NCI-H748 (cell line): ENCODE results near the gene BAIAP2.
A peak's percentile ranks its signal among the peaks of the same experiment; 100 is the strongest.
"Not testable (repeated sequence)": the region's sequence is repeated elsewhere in the genome, so short reads cannot be mapped to it uniquely, and the experiment has no call there.

ENCODE experiments used
- DNase-seq: peaks from one replicate; lab custom pipeline; 2025; ENCODE audit not compliant: unreplicated experiment; lab: John Stamatoyannopoulos, UW

BAIAP2 gene

GRCh38 chr17:81000631-81001357, 34.2 kb upstream of the BAIAP2 start:
- no peak for DNase-seq

DNA sequence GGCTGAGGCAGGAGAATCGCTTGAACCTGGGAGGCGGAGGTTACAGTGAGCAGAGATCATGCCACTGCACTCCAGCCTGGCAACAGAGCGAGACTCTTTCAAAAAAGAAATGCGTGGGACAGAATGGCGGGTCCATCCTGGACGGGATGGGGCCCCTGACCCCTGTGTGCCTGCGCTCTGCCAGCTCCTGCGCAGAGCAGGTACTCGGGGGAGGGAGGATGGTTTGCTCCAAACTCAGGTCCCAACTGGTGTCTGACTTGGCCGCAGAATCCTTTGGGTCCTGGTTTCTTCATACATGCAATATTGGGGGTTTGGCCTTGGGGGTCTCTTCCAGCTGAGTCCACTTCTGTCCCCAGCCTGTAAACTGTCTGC, 33.0 kb upstream of the BAIAP2 start:
- no peak for DNase-seq

GRCh38 chr17:81002409-81003361, 32.3 kb upstream of the BAIAP2 start:
- DNase-seq = peak; percentile 81

DNA sequence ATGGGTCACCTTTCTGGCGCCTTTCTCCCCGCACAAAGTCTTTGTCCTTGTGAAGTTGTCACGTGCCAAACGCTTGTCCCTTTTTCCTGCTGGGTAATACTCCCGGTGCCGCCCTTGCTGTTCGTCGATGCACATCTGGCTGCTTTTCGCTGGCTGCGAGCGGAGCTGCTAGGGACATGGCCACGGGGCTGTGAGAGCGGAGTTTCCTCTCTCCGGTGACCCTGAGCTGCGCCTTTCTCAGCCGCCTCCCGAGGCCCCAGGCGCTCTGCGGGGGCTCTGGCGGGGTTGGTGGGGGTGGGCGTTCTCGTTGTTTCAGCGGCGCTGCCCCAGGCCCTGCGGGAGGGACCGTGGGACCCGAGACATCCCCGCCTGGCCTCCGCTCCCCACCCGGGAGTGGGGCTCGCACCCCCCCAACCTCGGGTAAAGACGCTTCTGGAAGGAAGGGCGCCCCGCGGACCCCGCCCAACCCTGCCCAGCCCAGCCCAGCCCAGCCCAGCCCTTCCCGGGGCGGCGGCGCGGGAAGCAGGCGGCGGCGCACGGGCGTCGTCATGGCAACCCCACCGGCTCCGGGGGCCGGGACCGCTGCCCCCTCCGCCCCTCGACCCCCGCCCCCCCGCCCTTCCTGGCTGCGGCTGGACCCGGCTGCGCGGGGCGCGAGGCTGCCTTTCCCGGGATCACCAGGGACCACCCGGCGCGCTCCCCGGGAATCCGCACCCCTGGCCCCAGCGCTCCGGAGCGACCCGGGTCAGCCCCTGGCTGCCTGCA, 31.1 kb upstream of the BAIAP2 start:
- peak; percentile 52 for DNase-seq

GRCh38 chr17:81006891-81007290, 28.1 kb upstream of the BAIAP2 start:
- DNase-seq = no peak

DNA sequence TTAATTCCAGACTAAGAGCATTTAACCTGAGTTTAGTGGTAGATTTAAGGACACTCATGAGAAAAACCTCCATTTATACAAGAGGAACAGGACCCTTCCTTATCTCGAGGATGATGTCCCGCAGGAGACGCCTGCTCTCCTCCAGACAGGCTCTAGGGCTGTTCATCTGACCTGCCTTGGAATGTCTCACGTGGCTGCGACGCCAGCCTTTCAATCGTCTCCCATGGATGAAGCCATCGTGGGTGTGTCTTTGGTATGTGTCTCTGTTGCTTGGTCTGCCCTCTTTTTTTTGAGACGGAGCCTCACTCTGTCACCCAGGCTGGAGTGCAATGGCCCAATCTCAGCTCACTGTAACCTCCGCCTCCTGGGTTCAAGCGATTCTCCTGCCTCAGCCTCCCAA, 26.8 kb upstream of the BAIAP2 start:
- no peak for DNase-seq

GRCh38 chr17:81009136-81009535, 25.8 kb upstream of the BAIAP2 start:
- DNase-seq = no peak

DNA sequence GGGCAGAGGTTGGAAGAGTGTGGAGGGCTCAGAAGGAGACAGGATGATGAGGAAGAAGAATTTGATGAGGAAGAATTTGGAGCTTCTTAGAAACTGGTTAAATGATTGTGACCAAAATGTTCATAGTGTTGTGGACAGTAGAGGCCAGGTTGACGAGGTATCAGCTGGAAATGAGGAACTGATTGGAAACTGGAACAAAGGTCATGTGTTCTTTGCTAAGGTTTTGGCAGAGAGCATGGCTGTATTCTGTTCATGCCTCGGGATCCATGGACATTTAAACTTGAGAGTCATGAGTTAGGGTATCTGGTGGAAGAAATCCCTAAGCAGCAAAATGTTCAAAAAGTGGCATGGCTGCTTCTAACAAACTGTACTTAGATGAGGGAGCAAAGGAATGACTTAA, 24.0 kb upstream of the BAIAP2 start:
- DNase-seq = no peak

- no peak for DNase-seq
These were observed 23.0 kb upstream of the BAIAP2 start for GRCh38 chr17:81011951-81012350.

GRCh38 chr17:81012574-81013447, 22.1 kb upstream of the BAIAP2 start:
- DNase-seq = no peak

DNA sequence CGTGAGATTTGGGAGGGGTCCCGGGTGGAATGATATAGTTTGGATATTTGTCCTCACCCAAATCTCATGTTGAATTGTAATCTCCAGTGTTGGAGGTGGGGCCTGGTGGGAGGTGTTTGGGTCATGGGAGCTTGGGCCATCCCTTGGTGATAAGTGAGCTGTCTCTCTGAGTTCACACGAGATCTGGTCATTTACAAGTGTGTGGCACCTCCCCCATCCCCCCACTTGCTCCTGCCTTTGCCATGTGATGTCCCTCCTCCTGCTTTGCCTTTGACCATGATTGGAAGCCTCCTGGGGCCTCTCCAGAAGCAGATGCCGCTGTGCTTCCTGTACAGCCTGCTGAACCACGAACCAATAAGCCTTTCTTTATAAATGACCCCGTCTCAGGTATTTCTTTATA, 21.3 kb upstream of the BAIAP2 start:
- no peak for DNase-seq

GRCh38 chr17:81015136-81015535, 19.8 kb upstream of the BAIAP2 start:
- no peak for DNase-seq

DNA sequence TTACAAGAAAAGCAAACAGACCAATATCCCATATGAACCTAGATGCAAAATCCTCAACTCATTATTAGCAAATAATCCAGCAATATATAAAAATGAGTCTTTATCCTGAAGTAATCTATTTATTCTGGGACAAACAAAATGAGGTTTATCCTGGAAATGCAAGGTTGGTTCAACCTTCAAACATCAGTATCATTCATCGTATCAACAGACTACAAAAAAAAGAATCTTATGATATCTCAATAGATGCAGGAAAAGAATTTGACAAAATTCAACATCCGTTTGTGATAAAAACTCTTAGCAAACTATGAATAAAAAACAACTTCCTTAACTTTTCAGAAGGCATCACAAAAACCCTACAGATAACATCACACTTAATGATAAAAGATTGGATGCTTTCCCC, 18.4 kb upstream of the BAIAP2 start:
- DNase-seq = no peak

DNA sequence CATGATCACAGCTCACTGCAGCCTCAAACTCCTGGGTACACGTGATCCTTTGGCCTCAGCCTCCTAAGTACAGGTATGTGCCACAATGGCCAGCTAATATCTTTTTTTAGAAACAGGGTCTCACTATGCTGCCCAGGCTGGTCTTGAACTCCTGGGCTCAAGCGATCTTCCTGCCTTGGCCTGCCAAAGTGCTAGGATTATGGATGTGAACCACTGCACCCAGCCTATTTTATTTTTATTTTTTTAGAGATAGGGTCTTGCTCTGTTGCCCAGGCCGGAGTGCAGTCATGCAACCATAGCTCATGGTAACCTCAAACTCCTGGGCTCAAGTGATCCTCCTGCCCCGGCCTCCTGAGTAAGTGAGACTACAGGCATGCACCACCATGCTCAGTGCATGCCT, 17.6 kb upstream of the BAIAP2 start:
- not testable (repeated sequence) for DNase-seq

DNA sequence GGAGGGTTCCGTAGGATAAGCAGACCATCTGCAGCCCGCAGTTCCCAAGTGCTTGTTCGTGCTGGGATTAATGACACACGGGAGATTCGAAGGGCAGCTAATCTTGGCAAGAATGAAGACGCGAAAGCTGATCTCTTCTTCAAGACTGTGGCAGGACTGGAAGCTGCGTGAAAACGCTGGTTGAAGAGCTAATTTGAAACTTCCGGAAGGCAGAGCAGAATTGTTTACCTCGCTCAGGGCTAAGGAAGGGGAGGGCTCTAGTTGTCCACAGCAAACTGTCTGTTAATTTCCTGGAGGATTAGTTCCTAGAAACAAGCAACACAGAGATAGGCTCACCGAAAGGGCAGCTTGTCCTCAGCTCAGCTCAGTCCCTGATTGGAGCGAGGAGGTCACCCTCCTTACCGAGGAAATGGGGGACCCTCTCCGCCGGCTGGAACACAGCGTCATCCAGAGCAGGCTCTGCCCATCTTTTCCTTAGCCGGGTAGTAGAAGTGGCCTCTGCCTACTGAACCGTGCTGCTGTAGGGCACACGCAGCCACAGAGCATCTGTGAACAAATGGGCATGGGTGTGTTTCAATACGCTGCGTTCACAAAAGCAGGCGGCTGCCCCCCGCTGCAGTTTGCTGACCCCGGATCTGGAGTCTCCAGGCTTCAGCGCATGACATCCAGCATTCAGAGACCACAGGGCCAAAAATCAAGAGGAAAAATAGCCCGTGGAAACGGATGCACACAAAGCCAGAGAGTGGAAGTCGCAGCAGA, 16.7 kb upstream of the BAIAP2 start:
- DNase-seq = peak; percentile 75

DNA sequence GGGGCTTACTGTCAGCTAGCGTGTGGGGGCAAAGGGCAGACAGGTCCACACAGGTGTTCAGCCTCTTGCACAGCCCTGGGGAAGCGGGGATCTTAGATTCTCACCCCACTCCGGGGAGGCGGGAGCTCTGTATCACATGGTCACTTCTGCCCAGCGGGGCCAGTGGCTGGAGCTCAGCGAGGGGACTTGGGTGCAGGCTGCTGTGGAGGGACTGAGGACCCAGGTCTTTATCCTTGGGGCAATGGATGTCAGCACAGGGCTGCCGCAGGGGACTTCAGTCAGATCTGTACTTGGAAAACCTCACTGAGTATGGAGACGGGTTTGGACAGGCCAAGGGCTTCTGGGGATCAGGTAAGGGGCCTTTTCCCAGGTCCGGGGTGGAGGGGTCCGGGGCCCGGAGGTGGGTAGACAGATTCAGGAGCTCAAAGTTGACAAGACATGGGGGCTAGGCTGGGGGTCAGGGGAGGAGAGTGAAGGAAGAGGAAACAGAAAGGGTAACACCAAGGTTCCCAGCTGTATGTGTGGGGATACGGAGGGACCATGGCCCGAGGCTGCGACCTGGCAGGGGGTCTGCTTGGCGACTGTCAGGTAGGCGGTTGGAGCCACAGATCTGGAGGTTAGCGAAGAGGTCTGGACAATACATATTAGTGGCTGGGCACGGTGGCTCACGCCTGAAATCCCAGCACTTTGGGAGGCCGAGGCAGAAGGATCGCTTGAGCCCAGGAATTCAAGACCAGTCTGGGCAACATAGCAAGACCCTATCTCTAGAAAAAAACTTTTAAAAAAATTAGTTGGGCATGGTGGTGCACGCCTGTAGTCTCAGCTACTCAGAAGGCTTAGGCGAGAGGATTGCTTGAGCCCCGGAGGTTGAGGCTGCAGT, 15.1 kb upstream of the BAIAP2 start:
- DNase-seq = no peak

DNA sequence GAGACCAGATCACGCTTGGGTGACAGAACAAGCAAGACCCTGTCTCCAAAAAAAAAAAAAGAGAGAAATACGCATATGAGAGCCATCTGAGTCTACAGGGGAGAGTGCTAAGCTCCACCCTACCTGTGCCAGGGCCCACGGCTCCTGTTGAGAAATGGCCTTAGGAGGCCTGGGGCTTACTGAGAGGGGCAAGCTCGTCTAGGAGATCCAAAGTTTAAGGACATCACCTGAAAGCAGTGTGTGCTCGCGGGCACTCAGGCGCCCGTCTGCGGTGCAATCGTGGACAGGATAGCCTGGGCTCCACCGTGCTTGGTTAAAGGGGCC, 14.5 kb upstream of the BAIAP2 start:
- no peak for DNase-seq

GRCh38 chr17:81020767-81021497, 14.0 kb upstream of the BAIAP2 start:
- no peak for DNase-seq
